ENCODE data around the gene ACOXL.

GRCh38 chr2:110748489-110748867 lies 16.1 kb downstream of the ACOXL start:
- TF ChIP-seq SMC3 (conservative IDR thresholded peaks at IDR 0.05; ENCODE audit: insufficient read depth, low read depth, low read length): no peak
- no peak for TF ChIP-seq CTCF (IDR thresholded peaks at IDR 0.05 in 2 of 3, conservative IDR thresholded peaks at IDR 0.05 in 1 of 3; ENCODE audit: insufficient read depth in 2 of 3, low read depth in 1 of 3, low read length in 3 of 3)
- TF ChIP-seq E4F1 (CRISPR knock-in tag; IDR thresholded peaks at IDR 0.05; ENCODE audit: borderline replicate concordance): no peak
- no peak for TF ChIP-seq MITF (IDR thresholded peaks at IDR 0.05)

Measured in K562 (cell line).